Measurements from ENCODE around the gene LRRC25. TPM values are rescaled to one million over a fixed set of nuclear protein-coding genes. Genes with fewer than 3 reads are reported as not detected.

LRRC25 gene
- total and polyA plus RNA-seq, 11 donors = 0.83 to 33.0 (median 2.8) TPM

- intact Hi-C loops (cut with DNase I) = no loop called here
- WGBS, 4 donors = 58 to 69% (median 66%) methylated on average over 13 of the region's 13 CpGs
- no peaks in the 10 kb centered on the region for H3K9me3 ChIP-seq
- H3K4me1 ChIP-seq = peaks cover 18 to 72% (median 47%) of the 10 kb centered on the region in 12 donors
- peaks cover 0 to 9% (median 0%) of the 10 kb centered on the region in 9 donors for H3K36me3 ChIP-seq
- TF ChIP-seq POLR2A (IDR thresholded peaks at IDR 0.05) = no peak
- TF ChIP-seq CTCF (IDR thresholded peaks at IDR 0.05) = no peak
- ATAC-seq (no peak), DNase-seq (no peak)
- H3K27me3 ChIP-seq = no peaks in the 10 kb centered on the region
- peak overlapping the region in 9 of 12 donors; percentile 45 to 58 (median 55) for H3K4me3 ChIP-seq
- peak overlapping the region in 11 of 12 donors; percentile 57 to 89 (median 70) for H3K27ac ChIP-seq
Measured at GRCh38 chr19:18429717-18430416, 32.4 kb upstream of the LRRC25 start.

- DNase-seq = peak; percentile 82 to 90 (median 84)
- Histone ChIP-seq H3K27me3 (no peaks in the 10 kb centered on the region), H3K36me3 (peaks cover 0 to 6% (median 0%) of the 10 kb centered on the region in 9 donors), H3K27ac (peak overlapping the region in 11 of 12 donors; percentile 57 to 89 (median 70)), H3K4me3 (peak overlapping the region in 11 of 12 donors; percentile 19 to 58 (median 53)), H3K4me1 (peaks cover 18 to 77% (median 50%) of the 10 kb centered on the region in 12 donors), H3K9me3 (no peaks in the 10 kb centered on the region)
- ATAC-seq = peak in 3 of 4 donors; percentile 53 to 67 (median 57)
- TF ChIP-seq POLR2A (IDR thresholded peaks at IDR 0.05) (no peak), CTCF (IDR thresholded peaks at IDR 0.05) (no peak)
- 6 to 19% (median 14%) methylated on average over 4 to 77 of the region's 77 CpGs for WGBS, 4 donors
- intact Hi-C loops (cut with DNase I) = no loop called here
Measured at GRCh38 chr19:18428787-18429674, 31.6 kb upstream of the LRRC25 start.

GRCh38 chr19:18428173-18428786 is 30.9 kb upstream of the LRRC25 start:
- H3K36me3 ChIP-seq = peaks cover 0 to 6% (median 0%) of the 10 kb centered on the region in 9 donors
- peak overlapping the region in 4 of 12 donors; percentile 53 to 55 (median 55) for H3K4me3 ChIP-seq
- intact Hi-C loops (cut with DNase I) = no loop called here
- no peaks in the 10 kb centered on the region for H3K9me3 ChIP-seq
- peak overlapping the region in 11 of 12 donors; percentile 57 to 89 (median 70) for H3K27ac ChIP-seq
- peaks cover 18 to 77% (median 57%) of the 10 kb centered on the region in 12 donors for H3K4me1 ChIP-seq
- DNase-seq (no peak), ATAC-seq (no peak)
- TF ChIP-seq CTCF (IDR thresholded peaks at IDR 0.05) (no peak), POLR2A (IDR thresholded peaks at IDR 0.05) (no peak)
- WGBS, 4 donors = 78 to 93% (median 82%) methylated on average over 6 to 17 of the region's 17 CpGs
- no peaks in the 10 kb centered on the region for H3K27me3 ChIP-seq

Measured in heart left ventricle (tissue), 16 donors.